K562 (cell line): ENCODE results near the gene GUCA1A. TPM values are rescaled to one million over a fixed set of nuclear protein-coding genes. Genes with fewer than 3 reads are reported as not detected.
A peak's percentile ranks its signal among the peaks of the same experiment; 100 is the strongest.

Source experiments
- ATAC-seq: fragments of 200-7000 bp; cut with Tn5 transposase; 3 replicates; pipeline ENCODE4 v1.9.1; 2020; ENCODE audit warnings: moderate library complexity
- BruUV-seq: library from RNA; stranded (reverse); fragments of 400-500 nt; replicated peaks from 2 replicates; lab custom pipeline; 2021; lab: Mats Ljungman, UMichigan
- CTCF ChIA-PET: fragments of 300-600 bp; formaldehyde crosslinking; extraction: SDS; loops from one replicate; lab custom pipeline; 2021; ENCODE audit warnings: low intra/inter-chr PET ratio; lab: Yijun Ruan, JAX
- POLR2A ChIA-PET: fragments of 300-600, 350-650 bp; sonication (Branson Sonifier 250); formaldehyde crosslinking; extraction: SDS; loops from one replicate; lab custom pipeline; 2021; ENCODE audit warnings: antibody characterized with exemption, inconsistent platforms; lab: Yijun Ruan, JAX
- DNase-seq, 4 experiments: peaks; one replicate each; pipeline versions ENCODE4 v3.0.0 to v3.0.0-alpha.2; 2011 to 2018; ENCODE audit warnings: low spot score in 3 of 4, mixed read lengths in 3 of 4; ENCODE audit errors: extremely low read depth in 1 of 4
- FAIRE-seq: peaks from 2 replicates; lab custom pipeline; 2011; peaks lifted over from hg19 to GRCh38; lab: Jason Lieb, UNC
- H2AFZ ChIP-seq: 2 replicates; pipeline ENCODE4 v1.6.0; 2011; ENCODE audit warnings: low read depth, low read length, control low read depth, inconsistent platforms
- H3K27ac ChIP-seq: fragments of 200-600 bp; 3 replicates; pipeline ENCODE4 v1.8.0; 2011; ENCODE audit warnings: low read depth, mild to moderate bottlenecking, control low read depth, inconsistent platforms, low read length, moderate library complexity, mixed read lengths; ENCODE audit errors: extremely low read depth
- H3K27me3 ChIP-seq, 2 experiments: fragments of 300-600 bp in 1 of 2; 2 replicates in 1 of 2; 3 replicates in 1 of 2; pipeline versions ENCODE4 v1.6.0 to v1.8.0; 2011; ENCODE audit warnings: inconsistent platforms in 2 of 2, low read length in 2 of 2, mild to moderate bottlenecking in 1 of 2, mixed read lengths in 1 of 2, moderate library complexity in 1 of 2; ENCODE audit not compliant: control insufficient read depth in 2 of 2, insufficient read depth in 2 of 2
- H3K36me3 ChIP-seq: fragments of 300-600 bp; 3 replicates; pipeline ENCODE4 v1.8.0; 2011; ENCODE audit warnings: mild to moderate bottlenecking, low read length, inconsistent platforms; ENCODE audit not compliant: control insufficient read depth, insufficient read depth
- H3K4me1 ChIP-seq, 2 experiments: fragments of 200-600 bp in 1 of 2; replicated peaks in 1 of 2; 2 replicates in 1 of 2; 3 replicates in 1 of 2; pipeline versions ENCODE4 v1.5.1 to v1.8.0; 2011; ENCODE audit warnings: inconsistent platforms in 2 of 2, low read length in 2 of 2, mild to moderate bottlenecking in 1 of 2, mixed read lengths in 1 of 2, moderate library complexity in 1 of 2; ENCODE audit not compliant: control insufficient read depth in 2 of 2, insufficient read depth in 2 of 2
- H3K4me2 ChIP-seq: 2 replicates; pipeline ENCODE4 v1.6.1; 2011; ENCODE audit warnings: low read length, control low read depth, inconsistent platforms, mixed read lengths; ENCODE audit not compliant: insufficient read depth
- H3K4me3 ChIP-seq: fragments of 200-600 bp; sonication (generic), shearing (Covaris generic); 2 replicates; pipeline ENCODE4 v1.5.1; 2016; ENCODE audit warnings: control low read depth, inconsistent platforms
- H3K79me2 ChIP-seq: fragments of 200-600 bp; 3 replicates; pipeline ENCODE4 v1.8.0; 2011; ENCODE audit warnings: low read length, inconsistent platforms; ENCODE audit not compliant: control insufficient read depth, insufficient read depth
- H3K9ac ChIP-seq, 2 experiments: 2 replicates each; pipeline versions ENCODE4 v1.6.0 to v1.6.1; 2011; ENCODE audit warnings: low read depth in 2 of 2, low read length in 2 of 2, control low read depth in 1 of 2, inconsistent platforms in 1 of 2, mild to moderate bottlenecking in 1 of 2, mixed read lengths in 1 of 2; ENCODE audit not compliant: insufficient read depth in 1 of 2
- H3K9me1 ChIP-seq: one replicate; pipeline ENCODE4 v1.6.0; 2011; ENCODE audit warnings: inconsistent platforms, mild to moderate bottlenecking, low read length, moderate library complexity; ENCODE audit not compliant: control insufficient read depth, insufficient read depth
- H3K9me3 ChIP-seq: replicated peaks from 2 replicates; pipeline ENCODE4 v1.5.1; 2011; ENCODE audit warnings: low read depth, low read length, inconsistent platforms; ENCODE audit not compliant: control insufficient read depth, insufficient read depth
- H4K20me1 ChIP-seq: replicated peaks from 2 replicates; pipeline ENCODE4 v1.6.1; 2011; ENCODE audit warnings: low read length, inconsistent platforms, mixed read lengths; ENCODE audit not compliant: control insufficient read depth, insufficient read depth
- ARID3B ChIP-seq: fragments of 250-450 bp; sonication (Bioruptor Pico); IDR thresholded peaks from 2 replicates; pipeline ENCODE4 v1.4.0; 2020; ENCODE audit warnings: borderline replicate concordance
- CTCFL ChIP-seq: IDR thresholded peaks from 2 replicates; pipeline ENCODE4 v1.6.1; 2011; ENCODE audit warnings: borderline replicate concordance, low read depth, mild to moderate bottlenecking, moderate library complexity, low read length; ENCODE audit not compliant: insufficient read depth, poor library complexity, severe bottlenecking
- ESRRA ChIP-seq: fragments of 450-650 bp; IDR thresholded peaks from 2 replicates; pipeline ENCODE4 v1.6.1; 2014; ENCODE audit warnings: low read depth, mild to moderate bottlenecking, moderate library complexity, borderline replicate concordance
- KAT2B ChIP-seq: IDR thresholded peaks from one replicate; pipeline ENCODE4 v1.6.1; 2012; ENCODE audit warnings: low read depth, mild to moderate bottlenecking, control low read depth, inconsistent platforms, low read length, moderate library complexity
- MEIS2 ChIP-seq: fragments of 450-650 bp; IDR thresholded peaks from 2 replicates; pipeline ENCODE4 v1.6.1; 2014; ENCODE audit warnings: mild to moderate bottlenecking; ENCODE audit not compliant: partially characterized antibody
- NR2C2 ChIP-seq, 2 experiments: fragments of 200-800 bp in 1 of 2; sonication (Bioruptor generic) in 1 of 2; sonication (generic) in 1 of 2; formaldehyde crosslinking in 1 of 2; IDR thresholded peaks; 2 replicates each; pipeline versions ENCODE4 v1.6.1 to v1.8.0; 2016 to 2022; ENCODE audit warnings: mild to moderate bottlenecking in 1 of 2, missing compliant biosample characterization in 1 of 2, missing genetic modification characterization in 1 of 2, missing genetic modification reagents in 1 of 2
- PRDM10 ChIP-seq: fragments of 450-650 bp; IDR thresholded peaks from 2 replicates; pipeline ENCODE4 v1.6.1; 2018; ENCODE audit not compliant: partially characterized antibody
- THRB ChIP-seq: fragments of 450-650 bp; formaldehyde crosslinking; conservative IDR thresholded peaks from 2 replicates; pipeline ENCODE4 v1.4.0; 2022; ENCODE audit warnings: mild to moderate bottlenecking, missing genetic modification characterization
- ZEB2 ChIP-seq: fragments of 450-650 bp; IDR thresholded peaks from 2 replicates; pipeline ENCODE4 v1.6.1; 2016
- ZNF586 ChIP-seq: fragments of 450-650 bp; formaldehyde crosslinking; conservative IDR thresholded peaks from 2 replicates; pipeline ENCODE4 v1.4.0; 2020; ENCODE audit warnings: mild to moderate bottlenecking, moderate library complexity
- WGBS: fragments of 100-300 bp; shearing (Covaris generic); methylation state at CpG from one replicate; pipeline ENCODE4 v1.1.6; 2016; ENCODE audit warnings: low coverage, mixed read lengths; ENCODE audit not compliant: insufficient coverage; ENCODE audit errors: missing lambda C conversion rate; 5-methylcytosine and 5-hydroxymethylcytosine counted together
- in situ Hi-C: fragments of 300-500 bp; cut with MboI; formaldehyde crosslinking; loops from 4 replicates; pipeline ENCODE4 v1.15.0; 2018; ENCODE audit warnings: inconsistent platforms, mixed read lengths
- intact Hi-C: fragments of 100-400 bp; cut with micrococcal nuclease; formaldehyde crosslinking; loops from 2 replicates; pipeline ENCODE4 v1.14.2; 2022
- polyA plus RNA-seq, 8 experiments: library from polyadenylated mRNA; depleted of rRNA in 4 of 8; stranded (reverse) in 5 of 8; unstranded in 3 of 8; fragments of >200 nt; fragmentation: Nextera tagmentation in 2 of 8; fragmentation: Illumina TruSeq in 1 of 8; extraction: Ambion mirVana in 2 of 8; extraction: Trizol in 1 of 8; gene quantifications; 2 replicates each; pipeline versions ENCODE4 v1.2.1 to v1.2.3, GENCODE V29; 2011 to 2014; ENCODE audit warnings: inconsistent platforms in 1 of 8, missing spikeins in 1 of 8
- total RNA-seq, 7 experiments: library from RNA; depleted of rRNA in 6 of 7; stranded (reverse); fragments of >200 nt in 6 of 7; fragmentation: Illumina TruSeq in 2 of 7; extraction: Trizol in 2 of 7; gene quantifications; 2 replicates each; pipeline versions ENCODE4 v1.2.1 to v1.2.3, GENCODE V29; 2011 to 2021; ENCODE audit warnings: low replicate concordance in 1 of 7
- TF ChIP-seq, protein P1 (sequence below), 2 experiments: fragments of 250-450 bp in 1 of 2; fragments of 450-650 bp in 1 of 2; sonication (Bioruptor Pico) in 1 of 2; IDR thresholded peaks; 2 replicates each; pipeline versions ENCODE4 v1.6.1 to v1.8.0; 2016 to 2021; ENCODE audit warnings: mild to moderate bottlenecking in 2 of 2, moderate library complexity in 2 of 2, missing compliant biosample characterization in 1 of 2, missing genetic modification characterization in 1 of 2

GUCA1A gene
- total and polyA plus RNA-seq, 9 of the 15 experiments (the other 6 are each of a cell fraction or from before 2014, with no cell fraction given): not detected

GRCh38 chr6:42182101-42182500 is 8.9 kb downstream of the GUCA1A start:
- DNase-seq (peak in 2 of 4 experiments; percentile 51 to 68), FAIRE-seq (peak; percentile 77), ATAC-seq (peak; percentile 64)
- Histone ChIP-seq H3K27me3 (no peaks in the 10 kb centered on the region), H3K27ac (no peak overlapping the region), H4K20me1 (no peaks in the 10 kb centered on the region), H3K79me2 (no peaks in the 10 kb centered on the region), H3K9me3 (no peaks in the 10 kb centered on the region), H3K4me2 (peak overlapping the region; percentile 17; the same call in 1 of the 2 replicates), H3K9ac (no peak overlapping the region; a peak in 1 of 4 replicates), H3K9me1 (no peaks in the 10 kb centered on the region), H2AFZ (no peak overlapping the region), H3K36me3 (no peaks in the 10 kb centered on the region), H3K4me3 (no peak overlapping the region), H3K4me1 (peaks cover 4 to 24% of the 10 kb centered on the region in 2 experiments; a peak in 4 of 5 replicates)
- POLR2A ChIA-PET: interaction anchor here (1.2 kb wide), 1 partner anchor 9 kb away, joined by 7 read pairs; the partner anchor contains the start of gene GUCA1A
- no TSS peak for BruUV-seq
- in situ Hi-C loops: no loop called here
- CTCF ChIA-PET: no interaction called here
- intact Hi-C loops: no loop called here
- 8% methylated on average over 5 of the region's 5 CpGs for WGBS
- peak; percentile 87 for TF ChIP-seq PRDM10
- no peak for TF ChIP-seq ARID3B (CRISPR knock-in tag)
- no peak for TF ChIP-seq KAT2B
- TF ChIP-seq CTCFL: no peak
- TF ChIP-seq THRB (CRISPR knock-in tag): no peak
- peak; percentile 62 for TF ChIP-seq MEIS2
- TF ChIP-seq ESRRA: peak; percentile 86
- TF ChIP-seq, protein P1, sequence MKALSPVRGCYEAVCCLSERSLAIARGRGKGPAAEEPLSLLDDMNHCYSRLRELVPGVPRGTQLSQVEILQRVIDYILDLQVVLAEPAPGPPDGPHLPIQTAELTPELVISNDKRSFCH (CRISPR knock-in tag; IDR thresholded peaks at IDR 0.05): no peak
- TF ChIP-seq, protein P1 (tag; IDR thresholded peaks at IDR 0.05): peak; percentile 72
- TF ChIP-seq ZNF586 (CRISPR knock-in tag): no peak
- no peak for TF ChIP-seq NR2C2 (CRISPR knock-in tag; IDR thresholded peaks at IDR 0.05)
- peak; percentile 67 for TF ChIP-seq NR2C2 (tag; IDR thresholded peaks at IDR 0.05)
- TF ChIP-seq ZEB2: peak; percentile 73; the same call in 1 of the 2 replicates
